Hypothalamus (tissue), 51 donors: ENCODE data around the gene MYEF2.

Experiments used
- DNase-seq, 51 donors: peaks; one replicate each; lab custom pipeline; 2025; lab: John Stamatoyannopoulos, UW

Gene MYEF2

GRCh38 chr15:48145923-48146322 is 32.2 kb downstream of the MYEF2 start:
- DNase-seq: no peak

- DNase-seq: no peak
Observed at GRCh38 chr15:48144889-48145288, 33.2 kb downstream of the MYEF2 start.

GRCh38 chr15:48143856-48144255 is 34.2 kb downstream of the MYEF2 start:
- no peak for DNase-seq

- no peak for DNase-seq
Observed at GRCh38 chr15:48132874-48133273, 45.2 kb downstream of the MYEF2 start.

GRCh38 chr15:48131324-48131723 is 46.8 kb downstream of the MYEF2 start:
- no peak for DNase-seq

- DNase-seq: no peak
Observed at GRCh38 chr15:48126667-48127355, 51.3 kb downstream of the MYEF2 start.

GRCh38 chr15:48121849-48122248 is 56.2 kb downstream of the MYEF2 start:
- DNase-seq: no peak

- DNase-seq: no peak
Observed at GRCh38 chr15:48120745-48121144, 57.4 kb downstream of the MYEF2 start, which contains the start of gene SLC24A5. Gene SLC24A5 (plus strand): TSS chr15:48120990. CDS start chr15:48121045, 55 bp downstream.

- no peak for DNase-seq
Observed at GRCh38 chr15:48119277-48119676, 58.8 kb downstream of the MYEF2 start.

- DNase-seq: peak in 8 of 51 donors; percentile 1 to 8 (median 2)
Observed at GRCh38 chr15:48112242-48112641, 65.9 kb downstream of the MYEF2 start.

GRCh38 chr15:48109856-48110531 is 68.1 kb downstream of the MYEF2 start:
- no peak for DNase-seq

- no peak for DNase-seq
Observed at GRCh38 chr15:48109212-48109611, 68.9 kb downstream of the MYEF2 start.

- no peak for DNase-seq
Observed at GRCh38 chr15:48105936-48106335, 72.2 kb downstream of the MYEF2 start.

- DNase-seq: no peak
Observed at GRCh38 chr15:48103647-48104046, 74.4 kb downstream of the MYEF2 start.

GRCh38 chr15:48102167-48102566 is 75.9 kb downstream of the MYEF2 start:
- DNase-seq: no peak

GRCh38 chr15:48101376-48101961 is 76.6 kb downstream of the MYEF2 start:
- no peak for DNase-seq

GRCh38 chr15:48097264-48097663 is 80.8 kb downstream of the MYEF2 start:
- DNase-seq: no peak

GRCh38 chr15:48096813-48097212 is 81.3 kb downstream of the MYEF2 start:
- peak in 2 of 51 donors; percentile 11 to 27 for DNase-seq

- DNase-seq: no peak
Observed at GRCh38 chr15:48096355-48096786, 81.7 kb downstream of the MYEF2 start.

GRCh38 chr15:48091522-48091921 is 86.6 kb downstream of the MYEF2 start:
- DNase-seq: no peak

- no peak for DNase-seq
Observed at GRCh38 chr15:48090666-48091065, 87.4 kb downstream of the MYEF2 start.

GRCh38 chr15:48090115-48090514 is 88.0 kb downstream of the MYEF2 start:
- DNase-seq: no peak
